K562 (cell line): ENCODE results near the gene COLEC12. TPM values are rescaled to one million over a fixed set of nuclear protein-coding genes. Genes with fewer than 3 reads are reported as not detected.

Experiments
- ATAC-seq: fragments of 200-7000 bp; cut with Tn5 transposase; 3 replicates; pipeline ENCODE4 v1.9.1; 2020; ENCODE audit warnings: moderate library complexity
- BruUV-seq: library from RNA; stranded (reverse); fragments of 400-500 nt; replicated peaks from 2 replicates; lab custom pipeline; 2021; lab: Mats Ljungman, UMichigan
- CTCF ChIA-PET: fragments of 300-600 bp; formaldehyde crosslinking; extraction: SDS; loops from one replicate; lab custom pipeline; 2021; ENCODE audit warnings: low intra/inter-chr PET ratio; lab: Yijun Ruan, JAX
- POLR2A ChIA-PET: fragments of 300-600, 350-650 bp; sonication (Branson Sonifier 250); formaldehyde crosslinking; extraction: SDS; loops from one replicate; lab custom pipeline; 2021; ENCODE audit warnings: antibody characterized with exemption, inconsistent platforms; lab: Yijun Ruan, JAX
- DNase-seq, 4 experiments: peaks; one replicate each; pipeline versions ENCODE4 v3.0.0 to v3.0.0-alpha.2; 2011 to 2018; ENCODE audit warnings: low spot score in 3 of 4, mixed read lengths in 3 of 4; ENCODE audit errors: extremely low read depth in 1 of 4
- FAIRE-seq: peaks from 2 replicates; lab custom pipeline; 2011; peaks lifted over from hg19 to GRCh38; lab: Jason Lieb, UNC
- H2AFZ ChIP-seq: 2 replicates; pipeline ENCODE4 v1.6.0; 2011; ENCODE audit warnings: low read depth, low read length, control low read depth, inconsistent platforms
- H3K27ac ChIP-seq: fragments of 200-600 bp; 3 replicates; pipeline ENCODE4 v1.8.0; 2011; ENCODE audit warnings: low read depth, mild to moderate bottlenecking, control low read depth, inconsistent platforms, low read length, moderate library complexity, mixed read lengths; ENCODE audit errors: extremely low read depth
- H3K27me3 ChIP-seq, 2 experiments: fragments of 300-600 bp in 1 of 2; 2 replicates in 1 of 2; 3 replicates in 1 of 2; pipeline versions ENCODE4 v1.6.0 to v1.8.0; 2011; ENCODE audit warnings: inconsistent platforms in 2 of 2, low read length in 2 of 2, mild to moderate bottlenecking in 1 of 2, mixed read lengths in 1 of 2, moderate library complexity in 1 of 2; ENCODE audit not compliant: control insufficient read depth in 2 of 2, insufficient read depth in 2 of 2
- H3K36me3 ChIP-seq: fragments of 300-600 bp; 3 replicates; pipeline ENCODE4 v1.8.0; 2011; ENCODE audit warnings: mild to moderate bottlenecking, low read length, inconsistent platforms; ENCODE audit not compliant: control insufficient read depth, insufficient read depth
- H3K4me1 ChIP-seq, 2 experiments: fragments of 200-600 bp in 1 of 2; replicated peaks in 1 of 2; 2 replicates in 1 of 2; 3 replicates in 1 of 2; pipeline versions ENCODE4 v1.5.1 to v1.8.0; 2011; ENCODE audit warnings: inconsistent platforms in 2 of 2, low read length in 2 of 2, mild to moderate bottlenecking in 1 of 2, mixed read lengths in 1 of 2, moderate library complexity in 1 of 2; ENCODE audit not compliant: control insufficient read depth in 2 of 2, insufficient read depth in 2 of 2
- H3K4me2 ChIP-seq: 2 replicates; pipeline ENCODE4 v1.6.1; 2011; ENCODE audit warnings: low read length, control low read depth, inconsistent platforms, mixed read lengths; ENCODE audit not compliant: insufficient read depth
- H3K4me3 ChIP-seq: fragments of 200-600 bp; sonication (generic), shearing (Covaris generic); 2 replicates; pipeline ENCODE4 v1.5.1; 2016; ENCODE audit warnings: control low read depth, inconsistent platforms
- H3K79me2 ChIP-seq: fragments of 200-600 bp; 3 replicates; pipeline ENCODE4 v1.8.0; 2011; ENCODE audit warnings: low read length, inconsistent platforms; ENCODE audit not compliant: control insufficient read depth, insufficient read depth
- H3K9ac ChIP-seq, 2 experiments: 2 replicates each; pipeline versions ENCODE4 v1.6.0 to v1.6.1; 2011; ENCODE audit warnings: low read depth in 2 of 2, low read length in 2 of 2, control low read depth in 1 of 2, inconsistent platforms in 1 of 2, mild to moderate bottlenecking in 1 of 2, mixed read lengths in 1 of 2; ENCODE audit not compliant: insufficient read depth in 1 of 2
- H3K9me1 ChIP-seq: one replicate; pipeline ENCODE4 v1.6.0; 2011; ENCODE audit warnings: inconsistent platforms, mild to moderate bottlenecking, low read length, moderate library complexity; ENCODE audit not compliant: control insufficient read depth, insufficient read depth
- H3K9me3 ChIP-seq: replicated peaks from 2 replicates; pipeline ENCODE4 v1.5.1; 2011; ENCODE audit warnings: low read depth, low read length, inconsistent platforms; ENCODE audit not compliant: control insufficient read depth, insufficient read depth
- H4K20me1 ChIP-seq: replicated peaks from 2 replicates; pipeline ENCODE4 v1.6.1; 2011; ENCODE audit warnings: low read length, inconsistent platforms, mixed read lengths; ENCODE audit not compliant: control insufficient read depth, insufficient read depth
- ATF1 ChIP-seq, 2 experiments: fragments of 450-650 bp in 1 of 2; IDR thresholded peaks; 2 replicates each; pipeline ENCODE4 v1.6.1; 2016; ENCODE audit warnings: missing compliant biosample characterization in 1 of 2, missing genetic modification characterization in 1 of 2
- BDP1 ChIP-seq: IDR thresholded peaks from 3 replicates; pipeline ENCODE4 v1.6.1; 2011; ENCODE audit not compliant: insufficient read length, insufficient read depth
- L3MBTL2 ChIP-seq: fragments of 450-650 bp; IDR thresholded peaks from 2 replicates; pipeline ENCODE4 v1.6.1; 2016; ENCODE audit warnings: mild to moderate bottlenecking, moderate library complexity
- NFE2 ChIP-seq: IDR thresholded peaks from 2 replicates; pipeline ENCODE4 v1.6.1; 2014; ENCODE audit warnings: antibody characterized with exemption, low read depth
- NFE2L1 ChIP-seq: fragments of 450-650 bp; IDR thresholded peaks from 2 replicates; pipeline ENCODE4 v1.6.1; 2016; ENCODE audit warnings: missing genetic modification characterization, low read depth, mild to moderate bottlenecking, missing compliant biosample characterization, moderate library complexity, borderline replicate concordance
- NR2C2 ChIP-seq, 2 experiments: fragments of 200-800 bp in 1 of 2; sonication (Bioruptor generic) in 1 of 2; sonication (generic) in 1 of 2; formaldehyde crosslinking in 1 of 2; IDR thresholded peaks; 2 replicates each; pipeline versions ENCODE4 v1.6.1 to v1.8.0; 2016 to 2022; ENCODE audit warnings: mild to moderate bottlenecking in 1 of 2, missing compliant biosample characterization in 1 of 2, missing genetic modification characterization in 1 of 2, missing genetic modification reagents in 1 of 2
- SIN3B ChIP-seq: fragments of 450-650 bp; IDR thresholded peaks from 2 replicates; pipeline ENCODE4 v1.6.1; 2017; ENCODE audit warnings: low read depth, mild to moderate bottlenecking, moderate library complexity
- WGBS: fragments of 100-300 bp; shearing (Covaris generic); methylation state at CpG from one replicate; pipeline ENCODE4 v1.1.6; 2016; ENCODE audit warnings: low coverage, mixed read lengths; ENCODE audit not compliant: insufficient coverage; ENCODE audit errors: missing lambda C conversion rate; 5-methylcytosine and 5-hydroxymethylcytosine counted together
- in situ Hi-C: fragments of 300-500 bp; cut with MboI; formaldehyde crosslinking; loops from 4 replicates; pipeline ENCODE4 v1.15.0; 2018; ENCODE audit warnings: inconsistent platforms, mixed read lengths
- intact Hi-C: fragments of 100-400 bp; cut with micrococcal nuclease; formaldehyde crosslinking; loops from 2 replicates; pipeline ENCODE4 v1.14.2; 2022
- polyA plus RNA-seq, 8 experiments: library from polyadenylated mRNA; depleted of rRNA in 4 of 8; stranded (reverse) in 5 of 8; unstranded in 3 of 8; fragments of >200 nt; fragmentation: Nextera tagmentation in 2 of 8; fragmentation: Illumina TruSeq in 1 of 8; extraction: Ambion mirVana in 2 of 8; extraction: Trizol in 1 of 8; gene quantifications; 2 replicates each; pipeline versions ENCODE4 v1.2.1 to v1.2.3, GENCODE V29; 2011 to 2014; ENCODE audit warnings: inconsistent platforms in 1 of 8, missing spikeins in 1 of 8
- total RNA-seq, 7 experiments: library from RNA; depleted of rRNA in 6 of 7; stranded (reverse); fragments of >200 nt in 6 of 7; fragmentation: Illumina TruSeq in 2 of 7; extraction: Trizol in 2 of 7; gene quantifications; 2 replicates each; pipeline versions ENCODE4 v1.2.1 to v1.2.3, GENCODE V29; 2011 to 2021; ENCODE audit warnings: low replicate concordance in 1 of 7
- TF ChIP-seq, protein P1 (sequence below): fragments of 450-650 bp; conservative IDR thresholded peaks from 2 replicates; pipeline ENCODE4 v1.6.1; 2016; ENCODE audit warnings: missing genetic modification characterization, low read depth, mild to moderate bottlenecking, missing compliant biosample characterization, moderate library complexity
- TF ChIP-seq, protein P2 (sequence below): fragments of 450-650 bp; IDR thresholded peaks from 2 replicates; pipeline ENCODE4 v1.6.1; 2016; ENCODE audit warnings: mild to moderate bottlenecking, moderate library complexity

Gene COLEC12
- total and polyA plus RNA-seq, 9 of the 15 experiments (the other 6 are each of a cell fraction or from before 2014, with no cell fraction given) = 0.04 TPM; not detected in 8

DNA sequence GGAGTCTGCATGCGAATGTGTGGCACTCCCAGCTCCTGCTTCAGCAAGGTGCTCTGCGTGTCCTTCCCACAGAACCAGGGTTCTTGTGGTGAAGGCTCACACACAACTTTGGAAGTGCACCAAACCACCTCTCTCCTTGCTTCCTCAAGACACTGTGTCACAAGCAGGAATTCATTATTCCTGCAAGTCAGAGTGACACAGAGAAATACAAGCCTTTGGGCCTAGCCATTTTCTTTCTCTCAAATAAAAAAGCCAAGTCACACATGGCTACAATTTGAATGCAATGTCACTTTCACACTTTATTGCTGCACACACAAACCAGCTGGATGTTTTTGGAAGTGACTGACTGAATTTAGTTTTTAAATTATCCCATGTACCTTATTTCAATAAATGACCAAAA, 202.6 kb downstream of the COLEC12 start:
- WGBS = 12% methylated on average over 2 of the region's 2 CpGs
- Histone ChIP-seq H3K4me2 (peak overlapping the region; percentile 13; the same call in 1 of the 2 replicates), H3K36me3 (no peaks in the 10 kb centered on the region), H3K9me1 (no peaks in the 10 kb centered on the region), H3K27me3 (peaks cover 9 to 20% of the 10 kb centered on the region in 2 experiments; a peak in 3 of 5 replicates), H3K27ac (no peak overlapping the region), H3K4me1 (peaks cover 0 to 6% of the 10 kb centered on the region in 2 experiments; a peak in 3 of 5 replicates), H2AFZ (peak overlapping the region; percentile 64), H3K9me3 (no peaks in the 10 kb centered on the region), H3K9ac (no peak overlapping the region), H3K79me2 (no peaks in the 10 kb centered on the region), H3K4me3 (no peak overlapping the region), H4K20me1 (no peaks in the 10 kb centered on the region)
- ATAC-seq (no peak; the same call in 2 of the 3 replicates), FAIRE-seq (no peak), DNase-seq (no peak)
- BruUV-seq = no TSS peak
- in situ Hi-C loops = no loop called here
- intact Hi-C loops = loop anchor here (5.0 kb wide), 1 partner anchor 39 kb away; no protein-coding TSS in a partner anchor
- ChIA-PET POLR2A (interaction anchor here (0.9 to 3.1 kb wide), 5 partner anchors 9 to 26 kb away, joined by 3 to 8 read pairs (median 3); no protein-coding TSS in a partner anchor), CTCF (no interaction called here)
- peak; percentile 60; the same call in 1 of the 2 replicates for TF ChIP-seq L3MBTL2
- TF ChIP-seq NFE2L1 (tag) = peak; percentile 59; the same call in 1 of the 2 replicates
- no peak for TF ChIP-seq SIN3B
- peak; percentile 69 for TF ChIP-seq NFE2
- no peak for TF ChIP-seq NR2C2 (CRISPR knock-in tag; IDR thresholded peaks at IDR 0.05)
- TF ChIP-seq NR2C2 (tag; IDR thresholded peaks at IDR 0.05) = peak; percentile 38; the same call in 1 of the 2 replicates
- TF ChIP-seq ATF1 (CRISPR knock-in tag; IDR thresholded peaks at IDR 0.05) = no peak
- TF ChIP-seq ATF1 (tag; IDR thresholded peaks at IDR 0.05) = 0 out of 2 replicates have a peak, but pooled peaks have one; percentile 16
- TF ChIP-seq BDP1 = no peak
- TF ChIP-seq, protein P1, sequence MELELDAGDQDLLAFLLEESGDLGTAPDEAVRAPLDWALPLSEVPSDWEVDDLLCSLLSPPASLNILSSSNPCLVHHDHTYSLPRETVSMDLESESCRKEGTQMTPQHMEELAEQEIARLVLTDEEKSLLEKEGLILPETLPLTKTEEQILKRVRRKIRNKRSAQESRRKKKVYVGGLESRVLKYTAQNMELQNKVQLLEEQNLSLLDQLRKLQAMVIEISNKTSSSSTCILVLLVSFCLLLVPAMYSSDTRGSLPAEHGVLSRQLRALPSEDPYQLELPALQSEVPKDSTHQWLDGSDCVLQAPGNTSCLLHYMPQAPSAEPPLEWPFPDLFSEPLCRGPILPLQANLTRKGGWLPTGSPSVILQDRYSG (tag) = peak; percentile 68; the same call in 1 of the 2 replicates
- TF ChIP-seq, protein P2, sequence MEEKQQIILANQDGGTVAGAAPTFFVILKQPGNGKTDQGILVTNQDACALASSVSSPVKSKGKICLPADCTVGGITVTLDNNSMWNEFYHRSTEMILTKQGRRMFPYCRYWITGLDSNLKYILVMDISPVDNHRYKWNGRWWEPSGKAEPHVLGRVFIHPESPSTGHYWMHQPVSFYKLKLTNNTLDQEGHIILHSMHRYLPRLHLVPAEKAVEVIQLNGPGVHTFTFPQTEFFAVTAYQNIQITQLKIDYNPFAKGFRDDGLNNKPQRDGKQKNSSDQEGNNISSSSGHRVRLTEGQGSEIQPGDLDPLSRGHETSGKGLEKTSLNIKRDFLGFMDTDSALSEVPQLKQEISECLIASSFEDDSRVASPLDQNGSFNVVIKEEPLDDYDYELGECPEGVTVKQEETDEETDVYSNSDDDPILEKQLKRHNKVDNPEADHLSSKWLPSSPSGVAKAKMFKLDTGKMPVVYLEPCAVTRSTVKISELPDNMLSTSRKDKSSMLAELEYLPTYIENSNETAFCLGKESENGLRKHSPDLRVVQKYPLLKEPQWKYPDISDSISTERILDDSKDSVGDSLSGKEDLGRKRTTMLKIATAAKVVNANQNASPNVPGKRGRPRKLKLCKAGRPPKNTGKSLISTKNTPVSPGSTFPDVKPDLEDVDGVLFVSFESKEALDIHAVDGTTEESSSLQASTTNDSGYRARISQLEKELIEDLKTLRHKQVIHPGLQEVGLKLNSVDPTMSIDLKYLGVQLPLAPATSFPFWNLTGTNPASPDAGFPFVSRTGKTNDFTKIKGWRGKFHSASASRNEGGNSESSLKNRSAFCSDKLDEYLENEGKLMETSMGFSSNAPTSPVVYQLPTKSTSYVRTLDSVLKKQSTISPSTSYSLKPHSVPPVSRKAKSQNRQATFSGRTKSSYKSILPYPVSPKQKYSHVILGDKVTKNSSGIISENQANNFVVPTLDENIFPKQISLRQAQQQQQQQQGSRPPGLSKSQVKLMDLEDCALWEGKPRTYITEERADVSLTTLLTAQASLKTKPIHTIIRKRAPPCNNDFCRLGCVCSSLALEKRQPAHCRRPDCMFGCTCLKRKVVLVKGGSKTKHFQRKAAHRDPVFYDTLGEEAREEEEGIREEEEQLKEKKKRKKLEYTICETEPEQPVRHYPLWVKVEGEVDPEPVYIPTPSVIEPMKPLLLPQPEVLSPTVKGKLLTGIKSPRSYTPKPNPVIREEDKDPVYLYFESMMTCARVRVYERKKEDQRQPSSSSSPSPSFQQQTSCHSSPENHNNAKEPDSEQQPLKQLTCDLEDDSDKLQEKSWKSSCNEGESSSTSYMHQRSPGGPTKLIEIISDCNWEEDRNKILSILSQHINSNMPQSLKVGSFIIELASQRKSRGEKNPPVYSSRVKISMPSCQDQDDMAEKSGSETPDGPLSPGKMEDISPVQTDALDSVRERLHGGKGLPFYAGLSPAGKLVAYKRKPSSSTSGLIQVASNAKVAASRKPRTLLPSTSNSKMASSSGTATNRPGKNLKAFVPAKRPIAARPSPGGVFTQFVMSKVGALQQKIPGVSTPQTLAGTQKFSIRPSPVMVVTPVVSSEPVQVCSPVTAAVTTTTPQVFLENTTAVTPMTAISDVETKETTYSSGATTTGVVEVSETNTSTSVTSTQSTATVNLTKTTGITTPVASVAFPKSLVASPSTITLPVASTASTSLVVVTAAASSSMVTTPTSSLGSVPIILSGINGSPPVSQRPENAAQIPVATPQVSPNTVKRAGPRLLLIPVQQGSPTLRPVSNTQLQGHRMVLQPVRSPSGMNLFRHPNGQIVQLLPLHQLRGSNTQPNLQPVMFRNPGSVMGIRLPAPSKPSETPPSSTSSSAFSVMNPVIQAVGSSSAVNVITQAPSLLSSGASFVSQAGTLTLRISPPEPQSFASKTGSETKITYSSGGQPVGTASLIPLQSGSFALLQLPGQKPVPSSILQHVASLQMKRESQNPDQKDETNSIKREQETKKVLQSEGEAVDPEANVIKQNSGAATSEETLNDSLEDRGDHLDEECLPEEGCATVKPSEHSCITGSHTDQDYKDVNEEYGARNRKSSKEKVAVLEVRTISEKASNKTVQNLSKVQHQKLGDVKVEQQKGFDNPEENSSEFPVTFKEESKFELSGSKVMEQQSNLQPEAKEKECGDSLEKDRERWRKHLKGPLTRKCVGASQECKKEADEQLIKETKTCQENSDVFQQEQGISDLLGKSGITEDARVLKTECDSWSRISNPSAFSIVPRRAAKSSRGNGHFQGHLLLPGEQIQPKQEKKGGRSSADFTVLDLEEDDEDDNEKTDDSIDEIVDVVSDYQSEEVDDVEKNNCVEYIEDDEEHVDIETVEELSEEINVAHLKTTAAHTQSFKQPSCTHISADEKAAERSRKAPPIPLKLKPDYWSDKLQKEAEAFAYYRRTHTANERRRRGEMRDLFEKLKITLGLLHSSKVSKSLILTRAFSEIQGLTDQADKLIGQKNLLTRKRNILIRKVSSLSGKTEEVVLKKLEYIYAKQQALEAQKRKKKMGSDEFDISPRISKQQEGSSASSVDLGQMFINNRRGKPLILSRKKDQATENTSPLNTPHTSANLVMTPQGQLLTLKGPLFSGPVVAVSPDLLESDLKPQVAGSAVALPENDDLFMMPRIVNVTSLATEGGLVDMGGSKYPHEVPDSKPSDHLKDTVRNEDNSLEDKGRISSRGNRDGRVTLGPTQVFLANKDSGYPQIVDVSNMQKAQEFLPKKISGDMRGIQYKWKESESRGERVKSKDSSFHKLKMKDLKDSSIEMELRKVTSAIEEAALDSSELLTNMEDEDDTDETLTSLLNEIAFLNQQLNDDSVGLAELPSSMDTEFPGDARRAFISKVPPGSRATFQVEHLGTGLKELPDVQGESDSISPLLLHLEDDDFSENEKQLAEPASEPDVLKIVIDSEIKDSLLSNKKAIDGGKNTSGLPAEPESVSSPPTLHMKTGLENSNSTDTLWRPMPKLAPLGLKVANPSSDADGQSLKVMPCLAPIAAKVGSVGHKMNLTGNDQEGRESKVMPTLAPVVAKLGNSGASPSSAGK = peak; percentile 30; the same call in 1 of the 2 replicates
